GM10266 (cell line): ENCODE results near the gene INSRR.

Experiments used
- DNase-seq: peaks from one replicate; pipeline ENCODE4 v3.0.0; 2012; ENCODE audit errors: extremely low spot score
- TF ChIP-seq, protein P1 (sequence below): IDR thresholded peaks from 2 replicates; pipeline ENCODE4 v1.5.1; 2012; ENCODE audit warnings: mild to moderate bottlenecking, low read depth; ENCODE audit not compliant: control insufficient read depth, insufficient read depth; ENCODE audit errors: missing control alignments

Gene INSRR

DNA sequence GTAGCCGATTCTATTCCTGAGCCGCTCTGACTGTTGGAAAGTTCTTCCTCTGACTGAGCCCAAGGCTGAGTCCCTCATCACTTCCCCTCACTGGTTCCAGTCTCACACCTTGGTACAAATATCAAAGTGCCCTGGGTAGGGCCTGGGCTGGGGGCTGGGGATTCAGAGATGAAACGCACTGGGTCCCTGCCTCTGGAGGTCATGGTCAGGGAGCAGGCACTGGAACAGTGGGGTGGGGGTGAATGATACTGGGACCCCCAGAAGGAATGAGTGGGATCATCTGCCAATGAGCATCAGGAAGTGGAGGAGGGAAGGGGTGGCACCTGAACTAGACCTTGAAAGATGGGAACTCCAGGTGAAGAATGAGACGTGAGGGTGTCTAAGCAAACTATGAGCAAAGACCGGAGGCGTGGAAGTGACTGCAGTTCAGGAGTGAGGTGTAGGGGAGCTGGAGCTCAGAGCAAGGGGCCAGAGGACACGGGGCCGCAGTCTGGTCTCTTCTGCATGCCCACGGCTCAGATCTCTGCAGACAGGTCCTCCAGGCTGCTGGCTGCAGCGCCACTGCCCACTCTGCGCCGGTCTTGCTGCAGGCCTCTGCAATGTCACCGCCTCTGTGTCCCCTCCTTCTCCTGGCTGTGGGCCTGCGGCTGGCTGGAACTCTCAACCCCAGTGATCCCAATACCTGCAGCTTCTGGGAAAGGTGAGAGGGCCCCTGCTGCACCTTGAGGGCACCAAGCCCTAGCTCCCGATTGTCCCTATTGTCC, 44.6 kb upstream of the INSRR start:
- DNase-seq, result no peak
- TF ChIP-seq, protein P1, sequence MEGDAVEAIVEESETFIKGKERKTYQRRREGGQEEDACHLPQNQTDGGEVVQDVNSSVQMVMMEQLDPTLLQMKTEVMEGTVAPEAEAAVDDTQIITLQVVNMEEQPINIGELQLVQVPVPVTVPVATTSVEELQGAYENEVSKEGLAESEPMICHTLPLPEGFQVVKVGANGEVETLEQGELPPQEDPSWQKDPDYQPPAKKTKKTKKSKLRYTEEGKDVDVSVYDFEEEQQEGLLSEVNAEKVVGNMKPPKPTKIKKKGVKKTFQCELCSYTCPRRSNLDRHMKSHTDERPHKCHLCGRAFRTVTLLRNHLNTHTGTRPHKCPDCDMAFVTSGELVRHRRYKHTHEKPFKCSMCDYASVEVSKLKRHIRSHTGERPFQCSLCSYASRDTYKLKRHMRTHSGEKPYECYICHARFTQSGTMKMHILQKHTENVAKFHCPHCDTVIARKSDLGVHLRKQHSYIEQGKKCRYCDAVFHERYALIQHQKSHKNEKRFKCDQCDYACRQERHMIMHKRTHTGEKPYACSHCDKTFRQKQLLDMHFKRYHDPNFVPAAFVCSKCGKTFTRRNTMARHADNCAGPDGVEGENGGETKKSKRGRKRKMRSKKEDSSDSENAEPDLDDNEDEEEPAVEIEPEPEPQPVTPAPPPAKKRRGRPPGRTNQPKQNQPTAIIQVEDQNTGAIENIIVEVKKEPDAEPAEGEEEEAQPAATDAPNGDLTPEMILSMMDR, result no peak

DNA sequence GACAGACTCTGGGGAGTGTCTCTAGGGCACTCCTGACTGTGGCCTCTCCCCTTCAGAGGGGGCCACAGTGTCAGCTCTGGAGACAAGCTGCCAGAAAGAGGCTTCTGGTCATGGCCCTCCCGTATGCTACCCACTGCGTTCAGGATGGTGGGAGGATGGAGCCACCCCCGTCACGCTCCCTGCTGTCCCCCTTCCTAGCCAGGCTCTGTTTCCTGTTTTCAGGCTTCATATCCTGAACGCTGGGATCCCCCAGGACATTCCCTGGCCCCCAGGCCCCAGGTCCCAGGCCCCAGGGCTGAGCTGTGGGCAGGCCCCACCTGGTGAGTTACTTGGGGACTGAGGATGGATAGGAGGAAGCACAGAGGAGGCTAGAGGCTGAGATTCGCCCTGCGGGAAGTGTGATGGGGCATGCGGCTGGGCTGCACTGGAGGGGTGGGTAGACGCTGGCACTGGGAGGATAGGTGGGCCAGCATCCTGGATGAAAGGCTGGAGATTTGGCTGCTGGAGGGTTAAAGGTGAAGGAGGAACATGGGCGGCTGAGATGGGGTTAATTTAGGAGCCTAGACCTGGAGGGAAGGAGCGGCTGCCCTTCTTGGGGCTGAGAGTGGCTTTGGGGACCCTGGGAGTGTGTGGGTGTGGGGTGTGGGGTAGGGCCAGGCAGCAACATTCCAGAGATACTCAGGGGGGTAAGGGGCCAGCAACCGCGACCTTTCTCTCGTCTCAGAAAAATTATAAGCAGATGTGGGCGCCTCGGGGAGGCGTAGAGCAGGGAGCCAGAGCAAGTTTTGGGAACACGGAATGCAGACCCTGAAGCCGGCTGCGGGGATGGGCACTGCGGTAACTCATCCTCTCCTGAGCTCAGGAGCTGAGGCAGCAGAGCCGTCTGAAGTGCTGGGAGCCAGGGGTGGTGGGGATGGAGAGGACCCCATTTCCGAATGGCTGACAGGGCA, 43.3 kb upstream of the INSRR start:
- no peak for DNase-seq
- TF ChIP-seq, protein P1, result no peak

DNA sequence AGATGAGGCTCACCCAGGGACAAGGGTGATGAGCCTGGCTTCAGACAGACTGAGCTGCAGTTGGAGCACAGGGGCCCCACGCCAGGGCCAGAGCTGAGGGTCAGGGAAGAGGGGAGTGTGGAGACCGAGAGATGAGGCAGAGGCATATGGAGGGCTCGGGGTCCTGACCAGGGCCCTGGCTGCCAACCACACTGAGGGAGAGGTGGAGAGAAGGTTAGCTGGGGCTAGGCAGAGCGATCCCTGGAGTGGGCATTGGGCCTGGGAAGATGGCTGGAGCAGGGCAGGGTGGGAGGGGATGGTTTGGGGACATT, 42.6 kb upstream of the INSRR start:
- TF ChIP-seq, protein P1, result no peak
- no peak for DNase-seq

DNA sequence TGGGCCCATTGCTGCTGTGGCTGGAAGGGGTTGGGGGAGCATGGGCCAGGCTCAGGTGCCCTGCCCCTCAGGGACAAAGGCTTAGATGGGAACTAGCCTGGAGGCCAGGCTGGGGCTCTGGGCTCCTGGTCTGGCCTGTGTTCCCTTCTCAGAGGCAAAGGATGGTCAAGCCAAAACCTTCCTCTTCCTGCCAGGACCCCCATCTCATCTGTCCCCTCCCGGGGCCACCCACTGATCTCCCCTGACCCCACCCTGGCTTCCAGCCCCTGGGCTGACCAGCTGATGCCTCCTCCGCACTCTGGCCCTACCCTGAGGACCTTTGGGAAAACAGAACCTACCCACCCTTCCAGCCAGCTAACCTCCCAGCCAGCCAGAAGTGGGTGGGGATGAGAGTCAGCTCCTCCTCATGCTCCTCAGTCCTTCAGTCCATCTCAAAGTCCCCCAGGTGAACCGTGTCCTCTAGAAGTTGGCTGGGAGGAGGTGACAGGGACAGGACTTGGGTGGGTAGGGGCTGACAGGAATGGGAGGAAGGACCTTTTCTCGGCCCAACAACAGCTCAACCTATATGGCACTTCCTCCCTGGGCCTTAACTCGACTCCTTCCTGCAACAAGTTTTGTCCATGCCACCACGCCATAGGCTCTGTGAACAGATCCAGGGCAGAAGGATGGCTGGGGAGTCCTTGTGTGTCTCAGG, 42.1 kb upstream of the INSRR start:
- DNase-seq, result no peak
- TF ChIP-seq, protein P1, result no peak

DNA sequence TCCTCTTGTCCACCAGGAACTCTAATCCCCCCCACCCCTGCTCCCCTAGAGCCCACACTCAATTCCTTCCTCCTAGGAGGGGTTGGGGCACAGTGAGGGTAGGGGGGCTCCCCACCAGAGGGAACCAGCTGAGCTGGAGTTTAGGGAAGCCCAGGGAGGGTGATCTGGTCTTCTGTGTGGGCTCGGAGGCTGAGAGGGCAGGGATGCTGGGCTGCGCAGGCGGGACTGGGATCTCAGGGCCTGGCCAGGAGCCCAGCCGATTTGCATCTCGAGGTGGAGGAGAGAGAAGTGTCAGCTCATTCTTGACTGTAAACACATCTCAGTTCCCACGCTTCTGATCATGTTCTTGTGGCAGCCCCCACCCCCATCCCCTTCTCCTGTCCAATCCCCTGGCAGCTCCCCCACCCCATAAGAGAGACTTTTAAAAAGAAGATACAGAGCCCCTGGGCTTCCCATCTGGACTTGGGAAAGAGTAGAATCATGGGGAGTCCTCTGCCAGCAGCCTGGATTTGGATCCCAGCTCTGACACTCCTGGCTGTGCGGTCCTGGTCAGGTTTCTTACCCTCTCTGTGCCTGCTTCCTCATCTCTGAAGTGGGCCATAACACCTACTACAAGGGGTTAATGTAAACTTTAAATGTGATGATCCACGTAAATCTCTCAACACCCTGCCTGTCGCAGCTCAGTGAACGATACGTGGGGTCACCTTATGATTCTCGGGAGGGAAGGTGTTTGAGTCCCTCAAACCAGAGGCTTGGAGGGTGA, 41.2 kb upstream of the INSRR start:
- TF ChIP-seq, protein P1, result no peak
- no peak for DNase-seq

DNA sequence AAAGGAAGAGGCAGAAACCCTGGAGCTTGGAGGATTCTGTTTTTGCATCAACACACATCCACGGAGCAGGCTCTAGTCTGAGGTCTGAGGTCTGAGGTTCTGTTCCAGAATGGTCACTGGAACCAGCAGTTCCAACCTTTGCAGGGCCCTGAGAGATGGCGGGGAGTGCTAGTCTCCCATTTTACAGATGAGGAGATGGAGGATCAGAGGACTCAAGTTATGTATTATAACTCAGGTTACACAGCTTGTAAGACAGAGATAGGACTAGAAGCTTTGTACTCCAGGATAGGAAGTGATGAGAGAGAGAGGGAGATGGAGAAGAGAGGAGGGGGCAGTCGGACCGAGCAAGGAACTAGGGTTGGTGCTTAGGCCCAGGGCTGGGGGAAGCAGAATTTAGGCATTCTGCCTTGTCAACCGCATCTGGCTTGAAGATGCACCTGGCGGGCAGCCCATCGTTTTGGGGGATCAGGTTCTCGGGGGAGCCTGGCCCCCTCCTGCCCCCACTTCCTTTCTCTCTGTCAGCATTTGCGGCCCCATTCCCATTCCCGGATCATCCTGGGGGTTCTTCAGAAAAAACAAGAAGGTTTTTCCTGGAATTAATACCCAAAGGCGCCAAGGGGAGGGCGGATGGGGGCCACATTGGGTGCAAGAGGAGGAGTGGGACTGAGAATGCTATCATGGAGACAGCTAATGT, 40.2 kb upstream of the INSRR start:
- no peak for DNase-seq
- TF ChIP-seq, protein P1, result no peak
